ENCODE results near the gene ACOD1.

DNA sequence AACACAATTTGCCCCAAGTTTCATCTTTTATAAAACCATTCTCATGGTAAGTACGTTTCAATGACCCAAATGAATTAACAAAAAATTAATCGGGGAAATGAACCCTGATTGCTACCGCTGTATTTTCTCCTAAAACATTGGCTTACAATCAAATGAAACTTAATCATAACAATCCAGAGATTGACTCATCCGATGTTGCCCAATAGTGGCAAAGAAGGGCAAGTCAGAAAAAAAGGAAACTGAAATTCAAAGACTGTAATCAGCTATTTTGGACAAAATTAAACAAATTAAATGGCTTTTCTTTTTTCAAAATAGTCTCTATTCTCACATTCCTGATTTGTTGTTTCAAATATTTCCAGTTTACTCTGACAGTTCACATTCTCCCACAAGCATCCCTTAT, 3.9 kb upstream of the ACOD1 start:
- TF ChIP-seq, protein P1, sequence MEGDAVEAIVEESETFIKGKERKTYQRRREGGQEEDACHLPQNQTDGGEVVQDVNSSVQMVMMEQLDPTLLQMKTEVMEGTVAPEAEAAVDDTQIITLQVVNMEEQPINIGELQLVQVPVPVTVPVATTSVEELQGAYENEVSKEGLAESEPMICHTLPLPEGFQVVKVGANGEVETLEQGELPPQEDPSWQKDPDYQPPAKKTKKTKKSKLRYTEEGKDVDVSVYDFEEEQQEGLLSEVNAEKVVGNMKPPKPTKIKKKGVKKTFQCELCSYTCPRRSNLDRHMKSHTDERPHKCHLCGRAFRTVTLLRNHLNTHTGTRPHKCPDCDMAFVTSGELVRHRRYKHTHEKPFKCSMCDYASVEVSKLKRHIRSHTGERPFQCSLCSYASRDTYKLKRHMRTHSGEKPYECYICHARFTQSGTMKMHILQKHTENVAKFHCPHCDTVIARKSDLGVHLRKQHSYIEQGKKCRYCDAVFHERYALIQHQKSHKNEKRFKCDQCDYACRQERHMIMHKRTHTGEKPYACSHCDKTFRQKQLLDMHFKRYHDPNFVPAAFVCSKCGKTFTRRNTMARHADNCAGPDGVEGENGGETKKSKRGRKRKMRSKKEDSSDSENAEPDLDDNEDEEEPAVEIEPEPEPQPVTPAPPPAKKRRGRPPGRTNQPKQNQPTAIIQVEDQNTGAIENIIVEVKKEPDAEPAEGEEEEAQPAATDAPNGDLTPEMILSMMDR (IDR thresholded peaks at IDR 0.05; ENCODE audit: low read depth, low read length): no peak
- TF ChIP-seq EZH2phosphoT487 (IDR thresholded peaks at IDR 0.05; ENCODE audit: low read depth): no peak
